ENCODE data around the gene ZBTB1. TPM values are rescaled to one million over a fixed set of nuclear protein-coding genes. Genes with fewer than 3 reads are reported as not detected.

ZBTB1 gene
- total RNA-seq, 2 experiments from 2014 or later: 146 to 147 TPM

DNA sequence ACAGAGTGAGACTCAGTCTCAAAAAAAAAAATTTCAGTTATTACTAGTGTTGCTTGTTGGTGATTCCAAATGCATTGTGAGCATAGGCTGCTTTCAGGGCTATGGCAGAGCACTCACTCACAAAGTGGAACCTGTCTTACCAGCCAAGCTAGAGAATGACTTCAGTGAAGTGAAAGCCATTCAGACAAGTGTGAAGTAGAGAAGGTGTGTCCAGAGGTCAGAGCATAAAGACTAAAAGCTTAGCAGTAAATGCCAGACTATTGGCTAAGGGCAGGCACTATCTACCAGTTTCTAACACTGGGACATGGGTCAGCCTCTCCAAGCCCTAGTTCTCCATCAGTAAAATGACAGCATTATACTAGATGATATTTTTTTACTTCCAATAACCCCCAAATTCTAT is 57.9 kb downstream of the ZBTB1 start:
- Histone ChIP-seq H3K27ac (ENCODE audit: low read depth in 1 of 2, low read length in 2 of 2) (no peak overlapping the region), H3K4me1 (ENCODE audit: insufficient read depth, low read length) (no peaks in the 10 kb centered on the region), H3K27me3 (ENCODE audit: control insufficient read depth in 1 of 2, insufficient read depth in 2 of 2, low read length in 2 of 2) (peaks cover 0 to 3% of the 10 kb centered on the region in 2 experiments), H3K9me3 (ENCODE audit: control insufficient read depth in 1 of 2, insufficient read depth in 1 of 2, low read length in 2 of 2) (no peaks in the 10 kb centered on the region), H3K4me3 (ENCODE audit: low read length) (no peak overlapping the region), H3K36me3 (ENCODE audit: insufficient read depth, low read length) (no peaks in the 10 kb centered on the region)
- ATAC-seq (ENCODE audit: poor library complexity): no peak
- Mint-ChIP-seq H3K27me3 (peaks cover 5% of the 10 kb centered on the region), H3K4me1 (ENCODE audit: low read depth) (peaks cover 10% of the 10 kb centered on the region), H3K9me3 (no peaks in the 10 kb centered on the region), H3K36me3 (ENCODE audit: low read depth) (no peaks in the 10 kb centered on the region), H3K4me3 (no peak overlapping the region), H3K27ac (no peak overlapping the region)
- no peak for DNase-seq
- CTCF ChIA-PET: no interaction called here
- POLR2A ChIA-PET: no interaction called here
- TF ChIP-seq, protein P1, sequence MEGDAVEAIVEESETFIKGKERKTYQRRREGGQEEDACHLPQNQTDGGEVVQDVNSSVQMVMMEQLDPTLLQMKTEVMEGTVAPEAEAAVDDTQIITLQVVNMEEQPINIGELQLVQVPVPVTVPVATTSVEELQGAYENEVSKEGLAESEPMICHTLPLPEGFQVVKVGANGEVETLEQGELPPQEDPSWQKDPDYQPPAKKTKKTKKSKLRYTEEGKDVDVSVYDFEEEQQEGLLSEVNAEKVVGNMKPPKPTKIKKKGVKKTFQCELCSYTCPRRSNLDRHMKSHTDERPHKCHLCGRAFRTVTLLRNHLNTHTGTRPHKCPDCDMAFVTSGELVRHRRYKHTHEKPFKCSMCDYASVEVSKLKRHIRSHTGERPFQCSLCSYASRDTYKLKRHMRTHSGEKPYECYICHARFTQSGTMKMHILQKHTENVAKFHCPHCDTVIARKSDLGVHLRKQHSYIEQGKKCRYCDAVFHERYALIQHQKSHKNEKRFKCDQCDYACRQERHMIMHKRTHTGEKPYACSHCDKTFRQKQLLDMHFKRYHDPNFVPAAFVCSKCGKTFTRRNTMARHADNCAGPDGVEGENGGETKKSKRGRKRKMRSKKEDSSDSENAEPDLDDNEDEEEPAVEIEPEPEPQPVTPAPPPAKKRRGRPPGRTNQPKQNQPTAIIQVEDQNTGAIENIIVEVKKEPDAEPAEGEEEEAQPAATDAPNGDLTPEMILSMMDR (IDR thresholded peaks at IDR 0.05): no peak
- intact Hi-C loops (cut with DNase I, micrococcal nuclease): no loop called here

DNA sequence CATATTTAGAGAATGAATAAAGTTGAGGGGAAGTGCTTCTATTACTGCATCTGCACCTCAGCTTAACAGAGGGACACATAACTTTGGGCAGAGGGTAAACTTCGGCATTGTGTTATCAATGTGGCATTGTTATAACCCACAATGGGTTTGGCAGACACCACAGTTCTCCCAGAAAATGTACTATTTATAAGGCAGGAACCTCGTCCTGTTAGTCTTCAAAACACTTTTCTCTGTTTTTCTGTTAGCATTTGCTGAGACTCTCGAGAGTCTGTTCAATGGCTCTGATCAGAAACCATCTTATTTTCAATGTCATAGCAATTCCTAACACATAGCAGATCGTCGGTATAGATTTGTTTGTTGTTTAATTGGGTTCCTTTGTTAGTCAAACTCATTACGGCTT is 59.1 kb downstream of the ZBTB1 start:
- Mint-ChIP-seq H3K27ac (no peak overlapping the region), H3K27me3 (peaks cover 5% of the 10 kb centered on the region), H3K4me1 (ENCODE audit: low read depth) (peaks cover 10% of the 10 kb centered on the region), H3K36me3 (ENCODE audit: low read depth) (no peaks in the 10 kb centered on the region), H3K4me3 (no peak overlapping the region), H3K9me3 (no peaks in the 10 kb centered on the region)
- TF ChIP-seq, protein P1 (IDR thresholded peaks at IDR 0.05): no peak
- ChIA-PET POLR2A (no interaction called here), CTCF (interaction anchor here (0.7 kb wide), 1 partner anchor 207 kb away, joined by 4 read pairs; no protein-coding TSS in a partner anchor)
- ATAC-seq (ENCODE audit: poor library complexity): no peak
- Histone ChIP-seq H3K36me3 (ENCODE audit: insufficient read depth, low read length) (no peaks in the 10 kb centered on the region), H3K9me3 (ENCODE audit: control insufficient read depth in 1 of 2, insufficient read depth in 1 of 2, low read length in 2 of 2) (no peaks in the 10 kb centered on the region), H3K27ac (ENCODE audit: low read depth in 1 of 2, low read length in 2 of 2) (no peak overlapping the region), H3K4me3 (ENCODE audit: low read length) (no peak overlapping the region), H3K4me1 (ENCODE audit: insufficient read depth, low read length) (no peaks in the 10 kb centered on the region), H3K27me3 (ENCODE audit: control insufficient read depth in 1 of 2, insufficient read depth in 2 of 2, low read length in 2 of 2) (peaks cover 0 to 3% of the 10 kb centered on the region in 2 experiments)
- no peak for DNase-seq
- intact Hi-C loops (cut with DNase I, micrococcal nuclease): no loop called here

DNA sequence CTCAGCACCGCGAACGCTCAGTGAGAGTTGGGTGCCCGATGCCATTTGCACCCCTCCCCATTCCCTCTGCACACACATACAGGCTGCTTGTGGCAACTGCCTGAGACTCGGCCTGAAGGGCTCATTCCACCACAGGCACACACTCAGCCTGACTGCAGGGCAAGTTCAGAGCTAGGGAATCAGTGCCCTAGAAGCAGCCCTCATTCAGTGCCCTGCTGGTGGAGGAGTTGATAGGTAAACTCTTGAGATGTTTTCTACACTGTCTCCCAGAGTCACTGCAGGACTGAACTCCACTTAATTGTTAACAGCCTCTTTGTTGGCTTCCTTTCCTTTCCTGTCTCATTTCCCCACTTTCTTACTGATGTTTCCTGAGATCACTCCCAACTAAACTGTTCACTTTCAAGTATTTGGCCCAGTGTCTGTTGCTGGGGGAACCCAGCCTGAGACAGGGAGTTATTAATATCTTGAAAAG is 62.1 kb downstream of the ZBTB1 start:
- Histone ChIP-seq H3K4me1 (ENCODE audit: insufficient read depth, low read length) (no peaks in the 10 kb centered on the region), H3K4me3 (ENCODE audit: low read length) (no peak overlapping the region), H3K9me3 (ENCODE audit: control insufficient read depth in 1 of 2, insufficient read depth in 1 of 2, low read length in 2 of 2) (no peaks in the 10 kb centered on the region), H3K36me3 (ENCODE audit: insufficient read depth, low read length) (no peaks in the 10 kb centered on the region), H3K27me3 (ENCODE audit: control insufficient read depth in 1 of 2, insufficient read depth in 2 of 2, low read length in 2 of 2) (peaks cover 0 to 3% of the 10 kb centered on the region in 2 experiments), H3K27ac (ENCODE audit: low read depth in 1 of 2, low read length in 2 of 2) (no peak overlapping the region)
- intact Hi-C loops (cut with DNase I, micrococcal nuclease): no loop called here
- Mint-ChIP-seq H3K27ac (no peak overlapping the region), H3K27me3 (peaks cover 5% of the 10 kb centered on the region), H3K4me1 (ENCODE audit: low read depth) (no peaks in the 10 kb centered on the region), H3K36me3 (ENCODE audit: low read depth) (no peaks in the 10 kb centered on the region), H3K9me3 (no peaks in the 10 kb centered on the region), H3K4me3 (no peak overlapping the region)
- ChIA-PET CTCF (no interaction called here), POLR2A (no interaction called here)
- TF ChIP-seq, protein P1 (IDR thresholded peaks at IDR 0.05): no peak
- DNase-seq (no peak), ATAC-seq (ENCODE audit: poor library complexity) (no peak)

All from CD4-positive, alpha-beta T cell (primary cell).